Activated T-cell treated with anti-CD3 and anti-CD28 coated beads, Interleukin-2, amount 50 U/mL, for 4 hours (primary cell): ENCODE measurements around the gene SPACDR. TPM values are rescaled to one million over a fixed set of nuclear protein-coding genes. Genes with fewer than 3 reads are reported as not detected.

ENCODE experiments used
- ATAC-seq, 2 donors: fragments of 200-7000 bp; cut with Tn5 transposase; one replicate each; pipeline ENCODE4 v1.10.0; 2021
- DNase-seq: peaks from one replicate; pipeline ENCODE4 v3.0.0-alpha.2; 2020
- H3K27me3 Mint-ChIP-seq: one replicate; pipeline ENCODE4 v1.8.0; 2021; ENCODE audit warnings: low read depth, mixed read lengths
- H3K36me3 Mint-ChIP-seq: one replicate; pipeline ENCODE4 v1.8.0; 2022; ENCODE audit warnings: mixed read lengths; ENCODE audit not compliant: insufficient read depth
- H3K4me1 Mint-ChIP-seq: one replicate; pipeline ENCODE4 v1.8.0; 2021; ENCODE audit warnings: low read depth, mixed read lengths
- H3K4me3 Mint-ChIP-seq: one replicate; pipeline ENCODE4 v1.8.0; 2021; ENCODE audit warnings: mild to moderate bottlenecking, moderate library complexity, mixed read lengths
- H3K9me3 Mint-ChIP-seq: one replicate; pipeline ENCODE4 v1.8.0; 2021; ENCODE audit warnings: mixed read lengths
- total RNA-seq, 3 donors: library from RNA; stranded (reverse); gene quantifications; one replicate each; pipeline ENCODE4 v1.2.1, GENCODE V29; 2021

The SPACDR gene
- total RNA-seq, 3 donors from 2014 or later: 0.26 to 0.46 (median 0.41) TPM

- ATAC-seq (no peak), DNase-seq (no peak)
- peaks cover 4% of the 10 kb centered on the region for H3K4me1 Mint-ChIP-seq
- H3K9me3 Mint-ChIP-seq: no peaks in the 10 kb centered on the region
- no peaks in the 10 kb centered on the region for H3K27me3 Mint-ChIP-seq
- H3K36me3 Mint-ChIP-seq: peaks cover 8% of the 10 kb centered on the region
- no peak overlapping the region for H3K4me3 Mint-ChIP-seq
Measured at GRCh38 chr7:100406767-100407166, 57.3 kb downstream of the SPACDR start.

Other genes with a start within 250 kb of the SPACDR start
- gene PVRIG, start 244.3 kb downstream of the SPACDR start, total RNA-seq: 10 to 100 TPM; 21.9 to 37.1 (median 27.8) TPM
- not detected for gene SPDYE3, start 156.6 kb downstream of the SPACDR start, total RNA-seq
- gene PILRB, start 106.1 kb downstream of the SPACDR start, total RNA-seq: 10 to 100 TPM; 29.2 to 48.8 (median 34.3) TPM
- gene PILRA, start 90.8 kb downstream of the SPACDR start, total RNA-seq: 1 to 10 TPM in 2 of 3 donors, under 1 TPM in 1; 0.38 to 6.6 (median 1.1) TPM
- gene ZCWPW1, start 35.6 kb downstream of the SPACDR start, total RNA-seq: 1 to 10 TPM; 4.2 to 5.1 (median 4.8) TPM
- gene MEPCE, start 34.4 kb downstream of the SPACDR start, total RNA-seq: 10 to 100 TPM; 82.4 to 87.2 (median 84.4) TPM
- gene PPP1R35, start 27.8 kb downstream of the SPACDR start, total RNA-seq: 10 to 100 TPM; 36.3 to 42.6 (median 37.4) TPM
- gene TSC22D4, start 15.0 kb upstream of the SPACDR start, total RNA-seq: 10 to 100 TPM; 65.4 to 81.9 (median 81.5) TPM
- under 1 TPM; 0.11 to 0.33 (median 0.18) TPM for gene NYAP1, start 19.7 kb upstream of the SPACDR start, total RNA-seq
- gene AGFG2, start 74.9 kb upstream of the SPACDR start, total RNA-seq: 10 to 100 TPM; 58.6 to 72.0 (median 65.9) TPM
- gene SAP25, start 109.6 kb upstream of the SPACDR start, total RNA-seq: 1 to 10 TPM; 6.2 to 8.1 (median 7.6) TPM
- 10 to 100 TPM; 69.3 to 75.5 (median 73.1) TPM for gene LRCH4, start 121.9 kb upstream of the SPACDR start, total RNA-seq
- under 1 TPM; 0.14 to 0.40 (median 0.34) TPM for gene FBXO24, start 122.1 kb upstream of the SPACDR start, total RNA-seq
- 1 to 10 TPM; 1.4 to 3.1 (median 2.0) TPM for gene PCOLCE, start 138.1 kb upstream of the SPACDR start, total RNA-seq
- 1 to 10 TPM; 7.8 to 8.4 (median 7.9) TPM for gene MOSPD3, start 148.3 kb upstream of the SPACDR start, total RNA-seq
- 10 to 100 TPM; 11.8 to 16.1 (median 15.4) TPM for gene TFR2, start 177.3 kb upstream of the SPACDR start, total RNA-seq
- not detected for gene ACTL6B, start 192.2 kb upstream of the SPACDR start, total RNA-seq
- gene GNB2, start 209.5 kb upstream of the SPACDR start, total RNA-seq: 100 to 1,000 TPM; 209 to 231 (median 215) TPM
- gene GIGYF1, start 230.0 kb upstream of the SPACDR start, total RNA-seq: 10 to 100 TPM; 56.2 to 88.3 (median 58.0) TPM
- 100 to 1,000 TPM in 1 of 3 donors, 10 to 100 TPM in 2; 77.3 to 106 (median 85.9) TPM for gene POP7, start 241.9 kb upstream of the SPACDR start, total RNA-seq